Activated naive CD4-positive, alpha-beta T cell treated with Interleukin-2 at 50 U/mL for 16 hours (primary cell): ENCODE data around the gene SULF2.

Experiments used
- DNase-seq: peaks from one replicate; pipeline ENCODE4 v3.0.0-alpha.2; 2020

Gene SULF2

DNA sequence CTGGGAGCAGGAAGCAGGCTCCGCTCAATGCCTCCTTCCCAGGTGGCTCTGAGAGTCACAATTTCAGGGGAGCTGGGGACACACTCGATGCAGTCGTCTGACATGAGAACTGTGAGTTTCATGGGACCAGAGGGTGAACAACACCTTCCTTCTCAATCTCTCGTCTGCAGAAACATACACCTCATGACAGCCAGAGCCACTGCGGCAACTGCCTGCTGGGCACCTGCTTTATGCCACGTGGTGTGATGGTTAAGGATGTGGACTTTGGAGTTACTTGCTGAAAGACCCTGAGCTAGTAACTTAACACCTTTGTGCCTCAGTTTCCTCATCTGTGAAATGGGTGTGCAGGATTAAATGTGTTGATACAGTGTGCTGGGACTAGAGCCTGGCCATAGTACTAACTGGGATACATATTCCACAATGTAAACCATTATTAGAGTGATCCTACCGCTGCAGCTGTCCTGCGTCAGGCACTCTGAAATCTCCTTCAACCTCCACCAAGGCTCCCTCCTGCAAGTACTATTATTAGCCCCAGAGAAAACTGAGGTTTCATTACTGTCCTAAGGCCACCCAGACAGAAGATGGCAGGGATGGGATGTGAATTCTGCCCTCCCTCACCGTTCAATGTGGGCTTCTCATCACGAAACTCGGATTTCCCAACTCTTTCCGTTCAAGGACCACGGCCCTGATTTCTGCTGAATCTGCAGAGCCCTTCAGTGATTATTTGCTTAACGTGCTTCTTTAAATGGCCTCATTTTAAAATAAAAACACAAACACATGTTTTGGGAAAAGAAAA, 24.4 kb downstream of the SULF2 start:
- no peak for DNase-seq

DNA sequence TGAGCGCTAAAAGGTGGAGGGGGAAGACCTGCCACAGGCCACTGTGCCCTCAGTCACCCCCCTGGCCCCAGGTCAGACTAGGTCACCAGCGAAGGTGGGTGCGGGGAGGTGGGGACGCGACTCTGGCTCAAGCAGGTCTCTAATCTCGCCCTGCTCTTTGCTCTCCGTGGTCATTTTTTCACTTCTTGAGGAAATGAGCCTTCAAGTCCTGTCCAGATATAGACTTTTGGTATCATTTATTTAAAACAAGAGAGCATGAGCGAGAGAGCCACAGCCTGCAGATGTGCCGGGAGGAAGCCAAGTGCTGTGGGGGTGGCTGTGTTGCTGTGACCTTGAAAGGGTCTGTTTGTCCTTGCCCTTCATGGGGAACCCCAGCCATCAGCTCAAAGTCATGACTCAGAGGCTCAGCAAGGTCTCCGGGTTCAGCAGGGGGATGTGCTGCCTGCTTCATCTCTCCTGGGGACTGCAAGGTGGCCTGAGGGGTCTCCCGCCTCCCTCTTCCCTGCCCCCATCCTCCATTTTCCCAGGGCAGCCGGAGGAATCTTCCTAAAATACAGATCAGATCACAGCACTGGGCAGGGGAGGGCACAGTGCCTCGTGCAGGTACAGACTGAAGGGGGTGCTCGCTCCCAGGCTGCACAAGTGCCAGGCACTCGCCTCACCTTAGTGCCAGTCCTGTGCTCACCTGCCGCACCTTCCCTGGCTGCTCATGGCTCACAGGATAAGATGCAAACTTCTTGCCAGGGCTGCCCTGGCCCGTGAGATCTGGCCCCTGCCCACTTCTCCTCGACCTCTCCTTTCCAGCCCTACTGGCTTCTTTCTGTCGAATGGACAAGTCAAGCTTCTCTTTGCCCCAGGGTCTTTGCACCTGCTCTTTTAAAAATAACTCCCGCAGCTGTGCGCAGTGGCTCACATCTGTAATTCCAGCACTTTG, 26.5 kb downstream of the SULF2 start:
- DNase-seq: no peak

DNA sequence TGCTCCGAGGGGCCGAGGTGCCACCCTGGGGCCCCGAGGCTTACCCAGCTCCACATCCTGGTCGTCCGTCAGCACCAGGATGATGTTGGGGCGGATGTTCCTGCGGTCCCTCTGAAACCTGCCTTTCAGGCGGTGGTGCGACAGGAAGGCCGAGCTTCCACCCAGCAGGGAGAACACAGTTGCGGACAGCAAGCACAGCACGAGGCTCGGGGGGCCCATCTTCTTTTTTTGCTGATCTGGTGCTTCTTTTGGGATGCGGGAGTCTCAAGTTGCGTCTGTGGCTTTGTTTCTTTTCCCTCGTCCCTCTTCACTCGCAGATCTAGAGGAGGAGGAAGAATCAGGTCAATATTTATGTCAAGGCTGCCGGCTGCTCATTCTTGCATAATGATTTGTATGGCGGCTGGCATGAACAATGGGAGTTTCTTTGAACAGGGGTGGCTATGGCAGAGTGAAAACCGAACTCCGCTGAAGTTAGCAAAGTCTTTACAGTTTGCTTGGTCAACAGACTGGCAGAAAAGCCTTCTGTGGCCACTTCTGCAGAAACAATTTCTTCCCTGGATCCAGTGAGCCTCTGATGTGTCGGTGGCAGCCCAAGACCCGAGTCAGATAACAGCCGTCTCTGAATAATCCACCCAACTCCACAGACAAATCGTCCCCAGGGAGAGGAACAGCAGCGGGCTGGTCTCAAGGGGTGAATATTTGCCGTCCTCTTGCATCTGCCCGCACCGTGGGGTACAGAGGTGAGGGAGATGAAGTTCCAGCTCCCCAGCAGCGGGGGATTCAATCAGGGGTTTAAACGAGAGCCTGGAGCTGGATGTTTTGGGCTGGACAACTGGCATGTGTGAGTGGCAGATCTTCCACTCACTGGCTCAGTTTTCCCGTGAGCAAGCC, 27.9 kb downstream of the SULF2 start:
- no peak for DNase-seq

DNA sequence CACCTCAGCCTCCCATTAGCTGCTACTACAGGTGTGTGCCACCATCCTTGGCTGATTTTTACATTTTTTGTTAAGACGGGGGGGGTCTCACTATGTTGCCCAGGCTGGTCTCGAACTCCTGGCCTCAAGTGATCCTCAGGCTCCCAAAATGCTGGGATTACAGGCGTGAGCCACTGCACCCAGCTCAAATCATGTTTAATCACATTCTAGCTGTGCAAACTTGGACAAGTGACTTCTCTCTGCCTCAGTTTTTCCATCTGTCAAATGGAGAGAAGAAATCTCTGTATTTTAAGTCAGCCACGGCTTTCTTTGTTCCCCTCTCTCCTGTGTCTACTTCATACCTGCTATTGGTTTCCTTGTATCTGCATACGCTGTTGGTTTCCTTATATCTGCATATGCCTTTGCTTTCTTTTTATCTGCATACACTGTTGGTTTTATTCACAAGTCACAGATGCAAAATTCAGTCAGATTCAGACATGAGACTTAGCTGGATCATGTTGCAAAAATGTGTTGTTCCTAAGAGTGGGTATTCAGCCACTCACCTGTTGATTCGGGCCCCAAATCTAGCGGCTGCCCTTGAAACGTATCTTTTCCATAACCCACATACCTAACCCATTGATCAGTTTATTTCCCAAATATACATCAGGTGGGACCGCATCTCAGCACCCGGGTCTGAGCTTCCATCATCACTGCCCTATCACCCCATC, 30.2 kb downstream of the SULF2 start:
- DNase-seq: no peak

DNA sequence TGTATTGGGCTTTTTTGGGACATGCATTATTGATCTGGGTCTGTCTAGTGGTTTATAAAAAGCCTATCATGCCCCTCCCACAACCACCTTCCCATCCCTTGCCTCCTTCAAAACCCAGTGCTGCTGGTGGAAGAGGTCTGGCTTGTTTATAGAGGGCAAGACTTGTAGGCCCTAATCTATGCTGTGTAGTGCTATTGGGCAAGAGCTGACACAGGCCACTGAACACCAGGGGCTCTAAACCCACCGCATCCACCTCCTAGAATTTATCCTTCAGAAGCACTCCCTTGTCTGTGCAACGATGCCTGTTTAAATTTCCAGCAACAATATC, 30.9 kb downstream of the SULF2 start:
- no peak for DNase-seq

DNA sequence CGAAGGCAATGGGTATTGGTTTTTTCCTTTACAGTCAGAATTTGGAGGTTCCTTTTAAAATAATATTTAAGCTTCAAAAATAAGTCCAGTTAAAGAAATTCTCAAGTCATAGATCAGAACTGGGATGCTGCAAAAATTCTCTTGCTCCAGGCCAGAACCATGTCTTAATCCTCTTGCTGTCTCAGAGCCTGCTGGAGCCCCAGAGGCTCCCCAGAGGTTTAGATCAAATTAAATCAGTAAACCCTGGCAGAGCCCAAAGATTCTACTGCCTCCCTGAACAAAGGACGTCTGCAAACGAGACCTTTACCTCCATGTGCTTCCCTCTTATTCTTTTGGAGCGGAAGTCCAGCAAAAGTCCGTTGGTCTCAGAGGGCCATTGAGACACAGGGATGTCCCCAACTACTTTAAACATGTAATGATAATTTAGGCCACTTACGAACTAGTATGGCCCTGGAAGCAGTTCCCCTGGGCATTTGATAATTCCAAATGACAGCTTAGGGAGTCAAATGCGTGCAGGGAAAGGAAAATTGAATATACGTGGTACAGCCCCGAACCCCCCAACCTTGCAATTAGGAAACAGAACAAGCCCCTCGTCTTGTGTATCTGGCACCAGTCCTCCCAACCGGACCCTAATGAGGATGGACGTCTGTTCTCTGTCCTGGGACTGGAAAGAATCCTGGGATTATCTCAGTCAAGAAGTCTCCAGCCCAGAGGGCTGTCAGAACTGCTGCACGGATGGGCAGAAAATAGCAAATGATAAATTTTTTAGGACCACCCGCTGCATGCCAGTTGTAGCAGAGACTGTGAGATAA, 31.5 kb downstream of the SULF2 start:
- no peak for DNase-seq

DNA sequence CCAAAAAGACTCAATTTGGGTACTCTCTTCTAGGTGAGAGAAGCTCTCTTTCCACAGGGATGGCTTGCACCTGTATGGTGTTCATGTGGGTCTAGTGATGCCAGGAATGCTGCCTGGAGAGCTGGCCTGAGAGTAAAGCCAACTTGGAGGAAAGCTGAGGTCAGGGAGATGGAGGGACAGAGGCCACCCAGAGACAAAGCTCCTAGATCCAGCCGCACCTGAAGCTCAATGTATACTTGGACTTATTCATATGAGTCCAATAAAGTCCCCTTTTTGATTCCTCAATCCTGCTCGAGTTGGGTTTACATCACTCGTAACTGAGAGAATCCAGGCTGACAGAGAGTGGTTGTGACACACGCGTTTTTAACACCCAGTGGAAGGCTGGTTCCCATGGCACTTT, 33.8 kb downstream of the SULF2 start:
- no peak for DNase-seq

DNA sequence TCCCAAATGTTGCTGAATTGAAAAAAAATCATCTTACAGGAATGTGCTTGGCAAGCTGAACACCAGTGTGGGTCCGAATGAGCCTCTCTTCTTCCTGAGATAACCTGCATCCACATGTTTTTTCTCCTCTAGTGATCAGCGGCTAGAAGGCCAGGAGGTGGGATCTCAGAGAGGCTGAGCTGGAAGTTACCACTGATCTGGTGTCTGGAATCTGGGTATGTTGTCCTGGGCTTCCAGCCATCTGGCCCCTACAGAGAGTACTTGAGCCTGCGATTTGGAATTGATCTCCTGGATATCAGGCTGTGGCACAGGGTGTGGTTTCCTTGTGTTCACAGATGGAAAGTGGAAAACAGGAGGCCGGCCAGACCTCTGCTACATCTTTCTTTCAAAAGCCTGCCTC, 35.9 kb downstream of the SULF2 start:
- DNase-seq: no peak

DNA sequence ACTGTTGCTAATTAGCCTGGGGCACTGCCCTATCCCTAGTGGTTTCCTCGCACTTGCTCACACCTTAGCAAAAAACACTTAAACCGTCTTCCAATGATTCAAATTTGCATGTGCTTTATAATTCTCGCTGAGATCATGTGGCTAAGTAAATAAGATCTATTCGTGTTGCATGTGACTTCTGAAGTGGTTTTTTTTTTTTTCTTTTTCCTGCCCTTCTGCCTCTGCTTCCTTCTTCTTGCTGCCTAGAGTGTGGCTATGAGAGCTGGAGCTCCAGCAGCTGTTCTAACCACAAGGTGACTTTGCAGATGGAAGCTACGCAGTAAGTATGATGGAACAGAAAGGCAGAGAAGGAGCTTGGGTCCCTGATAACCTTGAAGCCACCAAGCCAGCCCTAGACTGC, 36.5 kb downstream of the SULF2 start:
- DNase-seq: no peak

DNA sequence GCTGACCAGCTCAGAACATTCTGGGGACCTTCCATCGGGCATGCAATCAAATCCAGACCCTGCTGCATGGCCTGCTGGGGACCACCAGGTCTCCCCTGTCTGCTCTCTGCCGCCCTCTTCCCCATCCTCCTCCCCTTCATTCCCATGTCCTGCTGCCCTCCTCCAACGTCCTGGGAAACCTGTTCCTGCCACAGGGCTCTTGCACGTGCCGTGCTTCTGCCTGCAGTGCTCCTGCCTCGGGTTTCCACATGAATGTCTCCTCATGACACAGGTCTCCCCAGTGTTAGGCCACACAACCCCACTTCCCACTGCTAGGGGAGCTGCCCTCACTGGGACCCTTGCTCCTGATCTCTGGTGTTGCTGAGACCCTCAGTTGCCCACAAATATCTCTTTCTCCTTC, 37.2 kb downstream of the SULF2 start:
- no peak for DNase-seq

DNA sequence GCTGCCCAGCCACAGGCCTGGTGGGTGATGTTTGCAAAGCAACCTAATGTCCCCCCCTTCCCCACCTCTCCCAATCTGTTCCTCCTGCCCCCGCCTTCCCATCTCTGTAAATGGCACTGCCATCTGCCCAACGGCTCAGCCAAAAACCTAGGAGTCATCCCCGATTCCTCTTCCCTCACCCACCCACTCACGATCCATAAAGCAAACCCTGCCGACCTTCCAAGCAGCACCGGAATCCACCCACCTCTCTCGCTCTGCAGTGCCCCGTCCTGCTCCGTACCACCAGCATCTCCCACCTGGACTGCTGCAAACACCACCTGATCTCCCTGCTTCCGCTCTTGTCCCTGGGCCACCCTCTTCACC, 37.6 kb downstream of the SULF2 start:
- no peak for DNase-seq

DNA sequence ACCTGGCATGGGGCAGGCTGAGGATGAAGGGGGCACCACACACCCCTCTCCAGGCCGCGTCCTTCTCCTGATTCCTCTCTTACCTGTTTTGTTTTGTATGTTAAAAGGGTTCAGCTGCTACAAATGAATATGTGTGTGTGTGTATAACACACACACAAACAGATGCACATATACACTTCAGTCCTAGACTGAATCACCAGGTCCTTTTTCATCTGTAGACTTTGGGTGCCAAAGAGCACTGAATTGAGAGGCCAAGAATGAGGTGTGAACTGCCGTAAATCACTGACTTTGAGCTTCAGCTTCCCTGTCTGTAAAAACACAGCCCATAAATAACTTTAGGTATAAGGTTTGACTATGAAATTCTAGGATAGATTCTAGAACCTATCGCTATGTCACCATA, 40.5 kb downstream of the SULF2 start:
- DNase-seq: no peak

DNA sequence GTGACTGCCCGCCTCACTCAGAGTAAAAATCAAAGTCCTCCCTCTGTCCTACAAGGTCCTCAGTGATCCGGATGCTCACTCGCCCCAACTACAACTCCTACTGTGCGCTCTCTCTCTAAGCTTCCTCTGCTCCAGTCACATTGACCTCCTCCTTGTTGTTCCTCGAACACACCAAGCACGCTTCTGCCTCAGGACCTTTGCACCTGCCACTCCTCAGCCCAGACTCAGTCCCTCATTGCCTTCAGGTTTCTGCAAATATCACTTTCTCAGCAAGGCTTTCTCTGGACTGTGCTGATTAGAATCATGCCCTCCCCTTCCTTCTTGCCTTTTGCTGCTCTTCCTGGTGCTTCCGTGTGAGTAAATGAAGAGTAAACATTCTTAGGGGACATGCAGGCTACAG, 41.6 kb downstream of the SULF2 start:
- no peak for DNase-seq

DNA sequence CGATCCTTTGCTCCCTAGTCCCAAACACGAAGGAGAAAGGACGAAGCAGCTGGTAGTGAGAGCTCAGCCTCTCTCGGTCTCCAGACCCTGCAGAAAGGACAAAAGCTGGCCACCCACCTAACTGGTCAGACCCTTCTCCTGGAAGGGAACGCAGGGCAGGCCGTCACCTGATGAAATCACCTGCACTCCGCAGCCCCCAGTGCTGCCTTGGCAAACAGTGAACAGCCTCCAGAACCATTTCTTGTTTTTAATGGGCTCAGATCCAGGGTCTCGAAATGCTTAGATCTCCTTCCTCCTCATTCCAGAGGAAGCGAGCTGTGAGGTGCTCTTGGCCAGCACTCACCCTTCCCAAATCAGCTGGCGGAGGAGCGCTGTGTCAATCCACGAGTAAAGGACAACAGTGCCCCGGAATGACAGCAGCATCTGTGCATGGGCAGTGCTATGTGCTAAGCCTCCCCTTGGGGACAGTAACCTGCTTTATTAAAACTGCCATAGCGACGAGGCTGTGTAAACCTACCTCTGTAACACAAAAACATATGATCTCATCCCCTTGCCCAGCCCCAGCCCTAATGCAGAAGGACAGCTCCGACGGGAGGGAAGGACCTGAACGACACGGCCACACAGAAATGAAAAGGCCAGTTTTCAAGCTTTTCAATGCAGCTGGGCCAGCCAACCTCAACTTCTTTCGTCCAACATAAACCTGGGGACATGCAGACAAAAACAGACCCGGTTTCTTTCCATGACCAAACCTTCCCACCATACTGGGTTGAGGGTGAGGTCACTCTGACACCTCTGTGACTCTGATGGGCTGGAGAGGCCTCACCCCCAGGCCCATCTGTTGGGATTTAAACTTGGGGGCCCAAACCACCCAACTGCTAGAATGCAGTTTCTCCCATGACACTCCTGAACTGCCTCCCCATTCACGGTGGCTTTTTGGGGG, 43.3 kb downstream of the SULF2 start:
- DNase-seq: no peak

DNA sequence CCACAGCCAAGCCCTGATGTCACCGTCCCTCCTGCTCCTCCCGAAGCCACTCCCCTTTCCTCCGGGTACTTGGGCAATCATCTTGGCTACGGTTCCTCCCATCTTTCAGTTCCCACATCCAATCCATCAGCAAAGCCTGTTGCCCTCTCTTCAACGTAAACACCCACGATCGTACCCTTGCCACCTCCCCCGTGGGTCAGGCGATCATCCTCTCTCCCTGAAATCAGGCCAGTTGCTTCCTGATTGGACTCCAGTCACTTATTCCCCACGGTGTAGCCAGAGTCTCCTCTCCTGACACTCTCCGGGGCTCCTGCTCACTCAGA, 44.5 kb downstream of the SULF2 start:
- DNase-seq: no peak

DNA sequence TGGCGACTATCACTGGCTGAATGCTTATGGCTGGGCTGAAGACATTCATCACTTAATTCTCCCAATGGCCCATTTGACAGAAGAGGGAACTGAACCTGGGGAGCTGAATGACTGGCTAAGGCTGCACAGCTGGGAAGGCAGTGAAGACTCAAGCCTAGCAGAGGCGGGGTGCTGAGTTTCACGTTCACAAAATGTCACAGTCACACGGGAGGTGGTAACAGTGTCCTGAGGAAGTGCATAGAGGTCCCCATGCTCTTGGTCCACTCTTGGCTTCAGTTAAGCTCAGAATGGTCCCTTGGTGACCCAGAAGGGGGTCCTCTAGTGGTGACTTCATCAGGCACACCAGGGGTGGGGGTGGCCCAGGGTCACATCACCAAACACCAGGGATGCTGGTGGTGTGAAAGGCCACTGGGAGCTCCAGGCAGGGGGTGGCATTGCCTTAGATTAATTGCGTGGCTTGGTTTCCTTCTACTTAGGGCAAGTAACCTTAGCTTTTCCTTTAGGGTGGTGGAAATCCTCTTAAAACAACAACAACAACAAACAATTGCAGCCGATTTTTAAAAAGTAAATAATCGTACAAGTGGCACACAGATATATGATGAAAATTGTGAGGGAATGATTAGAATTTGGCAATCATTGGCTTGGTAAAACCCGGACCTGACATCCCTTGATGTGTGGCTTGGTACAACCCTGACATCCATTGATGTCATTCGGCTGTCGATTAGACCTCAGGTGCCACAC, 45.0 kb downstream of the SULF2 start:
- DNase-seq: no peak

DNA sequence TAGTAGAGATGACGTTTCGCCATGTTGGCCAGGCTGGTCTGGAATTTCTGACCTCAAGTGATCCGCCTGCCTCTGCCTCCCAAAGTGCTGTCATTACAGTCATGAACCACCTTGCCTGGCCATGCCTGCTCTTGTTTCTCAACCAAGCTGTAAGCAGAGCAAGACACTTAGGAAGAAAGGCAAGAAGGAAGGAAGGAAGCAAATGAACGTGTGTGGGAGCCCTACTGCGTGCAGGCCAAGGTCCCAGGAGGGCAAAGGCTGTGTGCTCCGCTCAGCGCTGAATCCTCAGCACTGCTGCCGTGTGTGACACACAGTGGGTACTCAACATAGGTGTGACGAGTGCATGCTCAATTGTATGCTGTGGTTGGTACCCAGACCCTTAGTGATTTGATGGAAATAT, 47.4 kb downstream of the SULF2 start:
- DNase-seq: no peak

DNA sequence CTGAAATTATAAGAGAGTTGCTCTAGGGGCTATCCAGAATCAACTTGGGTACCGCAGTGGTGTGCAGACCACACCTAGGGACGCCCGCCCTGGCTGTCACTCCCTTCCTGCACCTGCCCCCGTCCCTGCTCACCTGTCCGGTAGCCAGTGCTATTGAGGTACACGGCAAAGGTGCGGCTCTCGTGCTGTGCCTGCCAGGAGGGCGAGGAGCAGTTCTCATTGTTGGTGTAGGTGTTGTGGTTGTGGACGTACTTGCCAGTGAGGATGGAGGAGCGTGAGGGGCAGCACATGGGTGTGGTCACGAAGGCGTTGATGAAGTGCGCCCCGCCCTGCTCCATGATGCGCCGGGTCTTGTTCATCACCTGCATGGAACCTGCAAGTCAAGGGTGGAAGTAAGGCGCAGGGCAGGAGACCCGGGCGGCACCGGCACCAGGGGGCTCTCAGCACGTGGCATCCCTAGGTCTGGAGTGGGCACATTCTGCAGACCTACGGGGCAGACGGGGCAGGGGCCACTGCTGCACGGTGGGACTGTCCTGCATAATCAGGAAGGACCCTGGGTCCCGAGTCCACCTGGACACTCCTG, 48.6 kb downstream of the SULF2 start:
- DNase-seq: no peak
